C4-2B (cell line): ENCODE results near the gene SLC30A10.

ENCODE experiments used
- H3K27ac ChIP-seq: fragments of 450-650 bp; 2 replicates; pipeline ENCODE4 v1.5.1; 2017
- ZFX ChIP-seq: fragments of 450-650 bp; IDR thresholded peaks from 2 replicates; pipeline ENCODE4 v1.6.1; 2017
- TF ChIP-seq, protein P1 (sequence below): fragments of 450-650 bp; conservative IDR thresholded peaks from 2 replicates; pipeline ENCODE4 v1.5.1; 2017; ENCODE audit warnings: mild to moderate bottlenecking

Gene SLC30A10

DNA sequence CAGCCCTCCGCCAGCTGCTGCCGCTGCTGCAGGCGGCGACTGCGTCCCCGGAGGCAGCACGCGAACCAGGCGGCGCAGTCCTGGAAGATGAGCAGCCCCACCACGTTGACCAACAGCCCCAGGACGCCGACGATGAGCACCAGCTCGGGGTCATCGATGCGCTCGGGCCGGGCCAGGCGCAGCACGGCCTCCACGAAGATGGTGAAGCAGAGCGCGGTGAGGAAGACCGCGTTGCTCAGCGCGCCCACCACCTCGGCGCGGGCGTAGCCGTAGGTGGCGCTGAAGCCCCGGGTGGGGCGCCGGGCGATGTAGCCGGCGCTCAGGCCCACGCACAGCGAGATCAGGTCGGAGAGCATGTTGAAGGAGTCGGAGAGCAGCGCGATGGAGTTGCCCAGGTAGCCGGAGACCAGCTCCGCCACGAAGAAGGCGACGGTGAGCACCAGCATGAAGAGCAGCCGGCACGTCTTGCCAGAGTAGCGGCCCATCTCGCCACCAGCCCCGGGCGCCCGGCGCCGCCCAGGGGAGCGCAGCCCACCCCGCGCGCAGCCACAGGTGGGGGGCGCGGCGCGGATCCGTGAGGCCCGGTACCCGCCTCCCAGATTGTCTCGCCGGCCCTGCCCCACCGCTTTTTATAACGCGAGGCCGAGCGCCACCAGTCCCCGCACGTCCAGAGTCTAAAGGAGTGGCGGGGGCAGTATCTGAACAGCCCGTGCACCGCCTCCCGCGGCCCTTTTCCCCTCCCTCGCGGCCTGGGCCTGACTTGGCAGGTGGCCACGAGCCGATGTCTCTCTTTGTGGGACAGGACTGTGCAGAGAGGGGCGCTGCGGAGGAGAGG is at the start of gene SLC30A10:
Gene SLC30A10 (minus strand): TSS at position 602 of the 835 bp plus-strand sequence. CDS start 117 bp downstream, at position 485.
- no peak within 1 kb of the TSS for H3K27ac ChIP-seq
- TF ChIP-seq, protein P1, sequence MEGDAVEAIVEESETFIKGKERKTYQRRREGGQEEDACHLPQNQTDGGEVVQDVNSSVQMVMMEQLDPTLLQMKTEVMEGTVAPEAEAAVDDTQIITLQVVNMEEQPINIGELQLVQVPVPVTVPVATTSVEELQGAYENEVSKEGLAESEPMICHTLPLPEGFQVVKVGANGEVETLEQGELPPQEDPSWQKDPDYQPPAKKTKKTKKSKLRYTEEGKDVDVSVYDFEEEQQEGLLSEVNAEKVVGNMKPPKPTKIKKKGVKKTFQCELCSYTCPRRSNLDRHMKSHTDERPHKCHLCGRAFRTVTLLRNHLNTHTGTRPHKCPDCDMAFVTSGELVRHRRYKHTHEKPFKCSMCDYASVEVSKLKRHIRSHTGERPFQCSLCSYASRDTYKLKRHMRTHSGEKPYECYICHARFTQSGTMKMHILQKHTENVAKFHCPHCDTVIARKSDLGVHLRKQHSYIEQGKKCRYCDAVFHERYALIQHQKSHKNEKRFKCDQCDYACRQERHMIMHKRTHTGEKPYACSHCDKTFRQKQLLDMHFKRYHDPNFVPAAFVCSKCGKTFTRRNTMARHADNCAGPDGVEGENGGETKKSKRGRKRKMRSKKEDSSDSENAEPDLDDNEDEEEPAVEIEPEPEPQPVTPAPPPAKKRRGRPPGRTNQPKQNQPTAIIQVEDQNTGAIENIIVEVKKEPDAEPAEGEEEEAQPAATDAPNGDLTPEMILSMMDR, result no peak
- TF ChIP-seq ZFX, result no peak

DNA sequence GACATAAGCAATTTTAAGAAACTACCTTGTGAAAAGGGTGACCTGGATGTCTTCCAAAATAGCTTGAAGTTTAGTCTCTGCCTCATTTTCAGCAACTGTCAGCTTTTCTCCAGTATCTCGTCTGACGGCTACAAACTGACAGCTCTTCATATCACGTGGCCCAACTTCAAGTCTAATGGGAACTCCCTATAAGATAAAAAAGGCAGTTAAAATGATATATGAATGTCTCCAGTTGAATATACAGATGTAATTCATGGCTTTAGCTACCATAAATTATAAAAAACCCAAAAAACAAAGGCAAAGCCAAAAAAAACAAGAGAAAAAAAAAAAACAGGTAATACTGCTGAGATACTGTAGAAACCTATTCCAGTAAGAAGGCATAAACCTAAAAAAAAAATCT is 44.9 kb upstream of the SLC30A10 start:
- TF ChIP-seq, protein P1, result no peak
- no peak for TF ChIP-seq ZFX
- no peak overlapping the region for H3K27ac ChIP-seq

DNA sequence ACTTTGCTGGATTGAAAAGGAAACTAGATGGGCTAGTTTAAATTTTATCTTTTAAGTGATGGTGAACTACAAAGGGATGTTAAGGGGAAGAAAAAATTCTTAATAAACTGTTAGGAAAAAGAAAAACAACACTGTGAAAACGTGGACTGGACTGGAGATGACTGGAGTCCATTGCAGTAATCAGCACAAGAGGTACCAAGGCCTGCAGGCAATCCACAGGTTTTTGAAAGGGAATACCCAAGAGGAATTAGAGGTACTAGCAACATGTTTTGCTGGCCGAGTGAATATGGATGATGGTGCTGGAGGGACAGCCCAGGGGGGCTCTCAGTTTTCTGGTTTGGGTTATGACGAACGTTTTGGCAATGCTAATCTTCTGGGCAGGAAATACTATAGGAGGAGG is 39.0 kb upstream of the SLC30A10 start:
- TF ChIP-seq ZFX, result no peak
- TF ChIP-seq, protein P1, result no peak
- H3K27ac ChIP-seq, result no peak overlapping the region

- TF ChIP-seq, protein P1, result no peak
- no peak overlapping the region for H3K27ac ChIP-seq
Observed at GRCh38 chr1:219966071-219966349, 37.7 kb upstream of the SLC30A10 start.

GRCh38 chr1:219965285-219966070 is 37.1 kb upstream of the SLC30A10 start:
- no peak overlapping the region for H3K27ac ChIP-seq
- no peak for TF ChIP-seq ZFX
- TF ChIP-seq, protein P1, result no peak

DNA sequence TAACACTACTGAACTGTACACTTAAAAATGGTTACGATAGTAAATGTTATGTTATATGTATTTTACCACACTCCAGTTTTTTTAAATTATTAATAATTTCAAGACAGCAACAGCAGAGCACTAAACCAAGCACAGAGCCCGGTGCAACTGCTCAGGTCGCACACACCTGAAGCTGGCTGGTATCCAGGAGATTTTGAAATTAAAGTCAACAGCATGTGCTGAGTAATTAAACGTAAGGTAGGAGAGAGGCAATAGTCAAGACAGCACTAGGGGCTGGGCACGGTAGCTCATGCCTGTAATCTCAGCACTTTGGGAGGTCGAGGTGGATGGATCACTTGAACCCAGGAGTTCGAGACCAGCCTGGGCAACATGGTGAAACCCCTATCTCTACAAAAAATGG is 35.1 kb upstream of the SLC30A10 start:
- no peak for TF ChIP-seq ZFX
- TF ChIP-seq, protein P1, result no peak

DNA sequence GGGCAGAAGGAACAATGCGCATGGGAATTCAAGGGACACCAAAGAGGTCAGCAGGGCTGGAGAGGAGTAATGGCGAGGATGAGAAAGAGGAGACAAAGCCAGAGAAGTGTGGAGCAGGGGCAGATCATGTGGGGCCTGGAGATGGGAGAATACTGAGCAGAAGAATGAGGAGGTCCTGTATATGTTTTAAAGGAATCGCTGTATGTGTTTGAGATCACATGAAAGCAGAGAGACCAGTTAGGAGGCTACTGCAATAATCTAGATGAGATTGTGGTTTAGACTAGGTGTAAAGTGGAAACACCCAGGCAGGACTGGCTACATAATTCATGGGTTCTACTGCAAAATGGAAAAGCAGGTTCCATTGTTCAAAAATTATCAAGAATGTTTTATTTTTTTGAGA is 33.3 kb upstream of the SLC30A10 start:
- TF ChIP-seq, protein P1, result no peak
- no peak for TF ChIP-seq ZFX
- no peak overlapping the region for H3K27ac ChIP-seq

More for the DNA sequence above, 35.1 kb upstream of the SLC30A10 start:
- H3K27ac ChIP-seq, result peak overlapping the region; percentile 40
